WTC11 (cell line): ENCODE measurements around the gene C1QL2. TPM values are rescaled to one million over a fixed set of nuclear protein-coding genes. Genes with fewer than 3 reads are reported as not detected.

Source experiments
- AFF4 ChIP-seq: sonication (generic); formaldehyde crosslinking; IDR thresholded peaks from 2 replicates; pipeline ENCODE4 v1.8.1; 2023; ENCODE audit warnings: mild to moderate bottlenecking, missing genetic modification reagents, borderline replicate concordance
- AR ChIP-seq: fragments of 250-450 bp; sonication (Bioruptor Pico); IDR thresholded peaks from 2 replicates; pipeline ENCODE4 v1.9.0; 2021; ENCODE audit warnings: mild to moderate bottlenecking
- ATF2 ChIP-seq: sonication (generic); formaldehyde crosslinking; IDR thresholded peaks from 2 replicates; pipeline ENCODE4 v1.8.1; 2022; ENCODE audit warnings: low read depth, missing genetic modification reagents, borderline replicate concordance
- CREB1 ChIP-seq: sonication (generic); formaldehyde crosslinking; IDR thresholded peaks from 2 replicates; pipeline ENCODE4 v1.8.0; 2023; ENCODE audit warnings: mild to moderate bottlenecking, missing genetic modification reagents
- CREM ChIP-seq: sonication (generic); formaldehyde crosslinking; IDR thresholded peaks from 2 replicates; pipeline ENCODE4 v1.8.1; 2022; ENCODE audit warnings: mild to moderate bottlenecking, missing genetic modification reagents, moderate library complexity
- E2F1 ChIP-seq: sonication (generic); formaldehyde crosslinking; IDR thresholded peaks from 2 replicates; pipeline ENCODE4 v1.8.0; 2022; ENCODE audit warnings: mild to moderate bottlenecking, missing genetic modification reagents
- E2F5 ChIP-seq: sonication (generic); formaldehyde crosslinking; IDR thresholded peaks from 2 replicates; pipeline ENCODE4 v1.8.1; 2022; ENCODE audit warnings: mild to moderate bottlenecking, moderate library complexity, missing genetic modification reagents
- EMX1 ChIP-seq: fragments of 250-450 bp; sonication (Bioruptor Pico); IDR thresholded peaks from 2 replicates; pipeline ENCODE4 v1.8.0; 2021; ENCODE audit warnings: mild to moderate bottlenecking
- ERG ChIP-seq: fragments of 250-450 bp; sonication (Bioruptor Pico); IDR thresholded peaks from 2 replicates; pipeline ENCODE4 v1.8.0; 2021; ENCODE audit warnings: mild to moderate bottlenecking
- FOXK1 ChIP-seq: sonication (generic); formaldehyde crosslinking; IDR thresholded peaks from 2 replicates; pipeline ENCODE4 v1.8.0; 2022; ENCODE audit warnings: mild to moderate bottlenecking, moderate library complexity, missing genetic modification reagents
- GTF2I ChIP-seq: fragments of 250-450 bp; sonication (Bioruptor Pico); conservative IDR thresholded peaks from 2 replicates; pipeline ENCODE4 v1.4.0; 2021; ENCODE audit warnings: mild to moderate bottlenecking
- JUN ChIP-seq: sonication (generic); formaldehyde crosslinking; IDR thresholded peaks from 2 replicates; pipeline ENCODE4 v1.8.0; 2023; ENCODE audit warnings: mild to moderate bottlenecking, missing genetic modification reagents
- MLX ChIP-seq: sonication (generic); formaldehyde crosslinking; IDR thresholded peaks from 2 replicates; pipeline ENCODE4 v1.8.1; 2023; ENCODE audit warnings: mild to moderate bottlenecking, missing genetic modification reagents, moderate library complexity
- MXD4 ChIP-seq: fragments of 250-450 bp; sonication (Bioruptor Pico); IDR thresholded peaks from 2 replicates; pipeline ENCODE4 v1.8.0; 2021; ENCODE audit warnings: mild to moderate bottlenecking, moderate library complexity, borderline replicate concordance
- NFATC4 ChIP-seq: fragments of 250-450 bp; sonication (Bioruptor Pico); IDR thresholded peaks from 2 replicates; pipeline ENCODE4 v1.9.0; 2021; ENCODE audit warnings: mild to moderate bottlenecking
- PREB ChIP-seq: sonication (generic); formaldehyde crosslinking; IDR thresholded peaks from 2 replicates; pipeline ENCODE4 v1.8.1; 2022; ENCODE audit warnings: mild to moderate bottlenecking, missing genetic modification reagents, moderate library complexity, borderline replicate concordance
- RELA ChIP-seq: sonication (generic); formaldehyde crosslinking; IDR thresholded peaks from 2 replicates; pipeline ENCODE4 v1.8.1; 2022; ENCODE audit warnings: missing genetic modification reagents, mild to moderate bottlenecking, borderline replicate concordance
- RORB ChIP-seq: fragments of 250-450 bp; sonication (Bioruptor Pico); IDR thresholded peaks from 2 replicates; pipeline ENCODE4 v1.9.0; 2021; ENCODE audit warnings: mild to moderate bottlenecking
- TEAD1 ChIP-seq: sonication (generic); formaldehyde crosslinking; IDR thresholded peaks from 2 replicates; pipeline ENCODE4 v1.8.0; 2022; ENCODE audit warnings: mild to moderate bottlenecking, missing genetic modification reagents
- ZNF263 ChIP-seq: sonication (generic); formaldehyde crosslinking; IDR thresholded peaks from 2 replicates; pipeline ENCODE4 v1.8.1; 2022; ENCODE audit warnings: low read depth, mild to moderate bottlenecking, moderate library complexity, missing genetic modification reagents
- ZNF281 ChIP-seq: sonication (generic); formaldehyde crosslinking; IDR thresholded peaks from 2 replicates; pipeline ENCODE4 v1.8.0; 2023; ENCODE audit warnings: mild to moderate bottlenecking, missing genetic modification reagents
- ZNF396 ChIP-seq: fragments of 250-450 bp; sonication (Bioruptor Pico); IDR thresholded peaks from 2 replicates; pipeline ENCODE4 v1.8.0; 2021; ENCODE audit warnings: mild to moderate bottlenecking, moderate library complexity, borderline replicate concordance
- ZNF671 ChIP-seq: fragments of 250-450 bp; sonication (Bioruptor Pico); IDR thresholded peaks from 2 replicates; pipeline ENCODE4 v1.8.0; 2021; ENCODE audit warnings: mild to moderate bottlenecking
- total RNA-seq: library from RNA; stranded (reverse); gene quantifications from 3 replicates; pipeline ENCODE4 v1.2.3, GENCODE V29; 2021

C1QL2 gene
- total RNA-seq, 1 experiment from 2014 or later: 1.0 TPM

GRCh38 chr2:119106301-119106897, 52.2 kb downstream of the C1QL2 start (continued):
- TF ChIP-seq NFATC4 (no peak), FOXK1 (CRISPR knock-in tag) (no peak), AFF4 (no peak), ERG (no peak), ZNF396 (no peak), E2F1 (CRISPR knock-in tag) (no peak), RELA (CRISPR knock-in tag) (no peak), RORB (CRISPR knock-in tag) (no peak), E2F5 (no peak), ZNF671 (CRISPR knock-in tag) (no peak), GTF2I (CRISPR knock-in tag) (no peak), MLX (CRISPR knock-in tag) (no peak), MXD4 (CRISPR knock-in tag) (no peak), ATF2 (CRISPR knock-in tag) (no peak), ZNF263 (CRISPR knock-in tag) (no peak), CREB1 (CRISPR knock-in tag) (no peak), ZNF281 (no peak), AR (CRISPR knock-in tag) (no peak), CREM (CRISPR knock-in tag) (no peak), EMX1 (no peak), JUN (CRISPR knock-in tag) (peak; percentile 84; the same call in 1 of the 2 replicates), TEAD1 (peak; percentile 62; the same call in 1 of the 2 replicates), PREB (CRISPR knock-in tag) (peak; percentile 62; the same call in 1 of the 2 replicates)
